Measurements from ENCODE around the gene ZNF469.
"Not testable (repeated sequence)": the region's sequence is repeated elsewhere in the genome, so short reads cannot be mapped to it uniquely, and the experiment has no call there.

Gene ZNF469

DNA sequence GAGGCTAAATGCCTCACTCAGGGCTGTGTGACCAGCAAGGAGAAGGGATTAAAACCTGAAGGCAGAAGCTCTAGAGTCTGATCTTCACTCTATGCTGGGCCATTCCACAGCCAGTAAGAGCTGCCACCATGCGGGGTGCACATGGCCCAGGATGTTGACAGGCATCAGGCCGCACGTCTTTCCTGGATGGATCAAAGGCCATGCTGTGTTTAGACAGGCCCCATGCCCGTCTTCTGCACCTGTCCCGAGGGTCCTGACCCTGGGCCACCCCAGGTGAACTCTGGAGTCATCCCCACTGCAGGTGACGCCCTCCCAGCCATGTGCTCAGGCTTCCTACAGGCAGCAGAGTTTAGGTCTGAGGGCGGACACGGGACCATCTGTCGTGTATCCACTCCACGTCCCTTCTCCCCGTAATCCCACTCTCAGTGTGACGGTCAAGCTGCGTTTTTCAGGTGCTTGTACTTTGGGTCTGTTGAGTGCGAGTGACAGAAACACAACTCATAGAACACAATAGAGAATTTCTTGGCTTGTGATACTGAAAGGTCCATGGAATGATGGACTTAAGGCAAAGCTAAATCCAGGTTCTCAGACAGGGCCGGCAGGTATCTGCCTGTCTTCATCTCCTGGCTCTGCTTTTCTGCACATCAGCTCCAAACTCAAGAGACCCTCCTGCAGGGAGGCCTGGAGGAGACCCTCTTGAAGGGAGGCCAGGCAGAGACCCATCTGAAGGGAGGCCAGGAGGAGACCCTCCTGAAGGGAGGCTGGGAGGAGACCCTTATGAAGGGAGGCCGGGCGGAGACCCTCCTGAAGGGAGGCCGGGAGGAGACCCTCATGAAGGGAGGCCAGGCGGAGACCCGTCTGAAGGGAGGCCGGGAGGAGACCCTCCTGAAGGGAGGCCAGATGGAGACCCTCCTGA, 13.2 kb downstream of the ZNF469 start:
- DNase-seq, result no peak

- no peak for DNase-seq
Observed at GRCh38 chr16:88398170-88398873, 15.6 kb downstream of the ZNF469 start.

DNA sequence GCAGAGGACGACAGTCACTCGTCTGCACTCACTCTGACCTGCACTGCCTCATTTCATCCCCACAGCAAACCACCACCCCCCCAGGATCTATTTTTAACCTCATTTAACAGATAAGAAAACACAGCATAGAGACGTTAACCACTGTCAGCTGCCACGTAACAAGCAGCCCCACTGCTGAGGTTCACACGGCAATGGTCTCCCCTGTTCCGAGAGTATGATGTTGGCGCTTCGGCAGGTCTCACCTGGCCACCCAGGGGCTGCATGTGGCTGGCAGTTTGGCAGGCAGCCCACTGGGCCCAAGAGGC, 16.1 kb downstream of the ZNF469 start:
- no peak for DNase-seq

DNA sequence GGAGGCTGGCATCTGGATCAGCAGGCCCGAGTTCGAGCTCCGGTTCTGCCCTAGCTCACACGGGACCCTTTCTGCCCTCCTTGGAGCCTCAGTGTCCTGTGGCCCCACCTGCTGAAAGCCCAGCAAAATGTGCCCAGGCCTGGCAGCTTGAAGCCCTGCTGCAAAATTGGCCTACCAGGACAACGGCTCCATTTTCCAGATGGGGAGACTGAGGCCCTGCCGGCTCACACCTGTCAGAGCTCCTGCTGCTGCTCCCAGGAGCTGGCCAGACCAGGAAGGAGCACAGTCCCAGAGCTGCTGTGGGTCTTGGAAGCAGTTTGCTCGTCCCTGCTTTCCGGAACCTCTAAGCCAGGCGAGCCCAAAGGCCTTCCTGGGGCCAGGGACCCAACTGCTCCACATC, 17.4 kb downstream of the ZNF469 start:
- no peak for DNase-seq

DNA sequence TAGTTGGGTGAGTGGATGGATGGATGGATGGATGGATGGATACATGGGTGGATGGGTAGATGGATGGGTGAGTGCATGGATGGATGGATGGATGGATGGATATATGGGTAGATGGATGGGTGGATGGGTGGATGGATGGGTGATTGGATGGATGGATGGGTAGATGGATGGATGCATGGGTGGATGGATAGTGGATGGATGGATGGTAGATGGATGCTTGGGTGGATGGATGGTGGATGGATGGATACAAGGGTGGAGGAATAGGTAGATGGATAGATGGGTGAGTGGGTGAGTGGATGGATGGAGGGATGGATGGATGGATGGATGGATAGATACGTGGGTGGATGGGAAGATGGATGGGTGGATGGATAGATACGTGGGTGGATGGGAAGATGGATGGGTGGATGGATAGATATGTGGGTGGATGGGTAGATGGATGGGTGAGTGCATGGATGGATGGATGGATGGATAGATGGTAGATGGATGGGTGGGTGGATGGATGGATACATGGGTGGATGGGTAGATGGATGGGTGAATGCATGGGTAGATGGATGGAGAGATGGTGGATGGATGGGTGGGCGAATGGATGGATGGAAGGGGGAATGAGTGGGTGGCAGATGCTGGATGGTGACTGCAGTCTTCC, 19.0 kb downstream of the ZNF469 start:
- no peak for DNase-seq

GRCh38 chr16:88402551-88403240, 19.9 kb downstream of the ZNF469 start:
- no peak for DNase-seq

GRCh38 chr16:88403794-88404581, 21.2 kb downstream of the ZNF469 start:
- DNase-seq, result no peak

- no peak for DNase-seq
Observed at GRCh38 chr16:88404769-88405168, 22.0 kb downstream of the ZNF469 start.

DNA sequence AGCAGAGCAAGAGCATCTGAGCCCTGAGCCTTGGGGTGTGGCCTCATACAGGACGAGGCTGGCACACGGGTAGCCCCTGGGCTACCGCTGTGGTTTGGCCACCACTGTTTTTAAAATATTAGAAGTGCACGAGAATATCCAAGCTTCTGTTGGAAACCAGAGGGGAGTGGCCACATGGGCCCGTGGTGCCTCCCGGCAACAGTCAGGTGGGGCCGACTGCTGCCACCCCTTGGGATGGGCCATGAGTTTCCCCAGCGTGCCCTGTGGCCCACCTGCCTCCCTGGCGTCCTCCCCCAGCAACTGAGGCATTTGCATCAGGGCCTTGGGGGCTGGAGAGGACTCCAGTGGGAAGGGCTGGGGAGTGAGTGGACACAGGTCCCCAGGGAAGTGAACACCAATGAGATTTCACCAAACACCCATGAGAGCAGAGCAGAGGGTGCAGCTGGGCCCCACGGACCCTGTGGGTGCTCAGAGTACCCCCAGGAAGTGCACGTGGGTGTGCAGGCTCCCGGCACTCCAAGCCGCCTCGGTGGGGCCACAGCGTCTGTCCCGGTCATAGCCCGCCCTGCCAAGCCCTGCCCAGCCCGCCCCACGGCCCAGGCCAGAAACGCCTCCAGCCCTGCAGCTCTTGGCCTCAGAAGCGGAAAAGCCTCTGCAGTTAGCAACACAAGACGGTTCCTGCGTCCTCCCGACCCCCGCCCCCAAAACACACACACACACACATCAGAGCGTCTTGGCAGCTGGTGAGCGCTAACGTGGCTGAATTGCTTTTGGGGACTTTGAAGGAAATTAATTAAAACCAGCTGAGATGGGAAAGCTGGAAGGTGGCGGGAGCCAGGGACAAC, 22.7 kb downstream of the ZNF469 start:
- DNase-seq, result no peak

GRCh38 chr16:88406096-88407041, 23.6 kb downstream of the ZNF469 start:
- no peak for DNase-seq

DNA sequence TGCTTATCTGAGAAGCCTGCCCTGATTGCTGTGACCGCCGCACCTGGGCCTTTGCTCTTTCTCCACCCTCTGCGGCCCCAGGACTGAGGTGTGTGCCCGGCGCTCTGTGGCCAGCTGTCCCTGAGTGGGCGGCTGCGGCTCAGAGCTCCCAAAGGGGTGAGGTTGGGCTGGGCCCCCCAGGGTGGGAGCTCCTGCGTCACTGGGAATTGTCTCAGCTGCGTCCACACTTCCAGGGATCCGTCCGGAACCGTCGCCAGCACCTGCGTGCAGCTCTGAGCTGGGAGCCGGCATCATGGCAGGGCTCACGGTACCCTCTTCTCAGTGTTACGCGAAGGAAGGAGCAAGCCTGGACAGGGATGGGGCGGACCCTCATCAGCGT, 24.3 kb downstream of the ZNF469 start:
- DNase-seq, result no peak

GRCh38 chr16:88407807-88408206, 25.0 kb downstream of the ZNF469 start:
- DNase-seq, result no peak

DNA sequence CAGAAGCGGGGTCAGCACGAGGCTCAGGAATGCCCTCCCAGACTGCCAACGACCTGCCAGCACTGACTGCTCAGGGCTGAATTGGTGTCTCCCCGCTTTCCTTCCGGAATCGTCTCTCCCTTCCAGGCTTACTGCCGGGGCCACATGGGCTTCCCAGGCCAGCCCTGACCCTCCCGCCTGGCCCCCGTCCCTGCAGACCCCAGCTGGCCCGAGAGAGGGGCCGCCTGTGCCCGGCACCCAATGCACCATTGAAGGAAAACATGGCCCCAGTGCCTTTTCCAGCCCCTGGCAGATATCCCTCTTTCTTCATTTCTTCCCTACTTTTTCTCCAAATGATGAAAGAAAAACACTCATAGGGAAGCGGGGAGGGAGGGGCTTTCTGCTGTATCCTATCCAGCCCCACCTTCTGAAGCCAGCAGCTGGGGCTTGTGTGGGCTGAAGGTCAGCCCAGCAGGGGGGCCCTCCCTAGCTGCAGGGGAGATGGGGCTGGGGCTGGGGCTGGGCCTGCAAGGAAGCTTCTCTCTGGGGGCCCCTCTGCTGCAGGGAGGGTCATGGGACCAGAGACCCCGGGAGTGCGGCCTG, 25.9 kb downstream of the ZNF469 start:
- no peak for DNase-seq

- no peak for DNase-seq
Observed at GRCh38 chr16:88409296-88410065, 26.7 kb downstream of the ZNF469 start.

GRCh38 chr16:88410297-88410968, 27.7 kb downstream of the ZNF469 start:
- not testable (repeated sequence) for DNase-seq

DNA sequence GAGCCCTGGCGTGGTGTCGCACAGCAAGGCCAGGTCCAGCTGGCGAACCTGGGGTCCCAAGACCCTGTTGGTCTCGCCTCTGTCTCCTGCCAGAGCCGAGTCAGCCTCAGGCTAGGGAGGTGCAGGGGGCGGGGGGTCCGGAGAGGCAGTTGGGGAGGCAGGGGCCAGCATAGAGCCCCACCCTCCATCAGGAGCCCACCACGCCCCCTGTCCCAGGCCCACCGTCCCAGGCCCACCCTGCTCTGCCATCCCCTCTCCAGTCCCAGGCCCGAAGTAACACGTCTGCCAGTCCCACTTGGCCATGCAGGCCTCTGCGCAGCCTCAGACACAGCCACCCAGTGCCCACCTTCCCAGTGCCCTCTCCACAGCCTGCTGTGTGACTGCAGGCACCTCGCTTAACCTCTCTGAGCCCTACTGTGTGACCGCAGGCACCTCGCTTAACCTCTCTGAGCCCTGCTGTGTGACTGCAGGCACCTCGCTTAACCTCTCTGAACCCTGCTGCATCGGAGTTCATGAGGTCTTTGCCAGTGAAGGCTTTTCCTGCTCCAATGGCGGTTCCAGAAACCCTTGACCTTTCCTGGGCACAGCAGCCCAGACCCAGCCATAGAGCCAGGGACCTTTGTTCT, 29.3 kb downstream of the ZNF469 start:
- DNase-seq, result no peak

DNA sequence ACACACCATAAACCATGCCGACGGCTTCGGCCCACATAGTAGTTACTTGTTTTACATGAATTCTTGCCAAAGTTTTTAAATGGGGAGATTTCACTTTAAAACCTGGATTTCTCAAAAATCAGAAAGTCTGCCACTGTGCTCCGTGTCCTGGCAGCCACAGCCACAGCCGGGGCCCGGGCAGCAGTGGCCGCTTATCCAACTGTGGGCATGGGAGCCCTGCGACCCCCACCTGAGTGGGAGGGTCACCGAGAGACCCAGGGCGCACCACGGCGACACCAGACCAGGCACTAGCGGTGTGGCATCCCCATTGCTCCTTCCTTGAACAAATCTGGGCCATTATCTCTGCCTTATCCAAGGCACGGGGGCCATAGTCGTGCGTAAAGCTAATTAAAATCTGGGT, 30.0 kb downstream of the ZNF469 start:
- no peak for DNase-seq

DNA sequence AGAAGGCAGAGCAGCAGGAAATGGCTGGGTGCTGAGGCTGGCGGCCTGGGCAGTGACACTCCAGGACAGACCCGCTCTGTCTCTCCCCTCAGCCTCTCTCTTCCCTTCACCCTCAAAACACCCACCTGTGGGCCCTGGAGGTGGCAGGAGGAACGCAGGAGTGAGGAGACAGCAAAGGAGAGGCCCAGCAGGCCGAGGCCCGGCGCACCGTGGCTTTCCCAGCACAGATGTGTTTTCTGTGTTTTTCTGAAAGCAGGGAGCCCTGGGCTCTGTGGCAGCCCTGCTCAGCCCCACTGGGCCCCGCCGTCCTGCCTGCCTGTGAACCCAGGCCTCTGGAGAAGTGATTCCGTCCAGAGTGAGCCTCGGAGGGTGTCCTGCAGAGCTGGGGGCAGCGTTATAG, 30.5 kb downstream of the ZNF469 start:
- no peak for DNase-seq
